Measurements from ENCODE around the gene PAQR9. TPM values are rescaled to one million over a fixed set of nuclear protein-coding genes. Genes with fewer than 3 reads are reported as not detected.

The PAQR9 gene
- total RNA-seq, 1 donor from 2014 or later: not detected

GRCh38 chr3:143002083-143002712, 38.7 kb upstream of the PAQR9 start:
- Mint-ChIP-seq H3K4me1 (peaks cover 28% of the 10 kb centered on the region), H3K9me3 (no peaks in the 10 kb centered on the region), H3K27me3 (ENCODE audit: low read depth) (no peaks in the 10 kb centered on the region), H3K4me3 (peak overlapping the region; percentile 91), H3K27ac (peak overlapping the region; percentile 99), H3K36me3 (no peaks in the 10 kb centered on the region)
- no peak for TF ChIP-seq CTCF (IDR thresholded peaks at IDR 0.05; ENCODE audit: unreplicated experiment)
- no peak for DNase-seq (ENCODE audit: low spot score in 2 of 2, unreplicated experiment in 2 of 2)

GRCh38 chr3:143001369-143002082, 38.1 kb upstream of the PAQR9 start, which contains the start of gene U2SURP:
U2SURP (plus strand) TSS chr3:143001570; CDS start chr3:143001629, 59 bp downstream.
- peak within 1 kb of the TSS; percentile 99 for H3K27ac Mint-ChIP-seq
- no peaks in the 10 kb centered on the region for H3K9me3 Mint-ChIP-seq
- H3K4me1 Mint-ChIP-seq: peaks cover 28% of the 10 kb centered on the region
- TF ChIP-seq CTCF (IDR thresholded peaks at IDR 0.05; ENCODE audit: unreplicated experiment): no peak
- peak within 1 kb of the TSS; percentile 91 for H3K4me3 Mint-ChIP-seq
- DNase-seq (ENCODE audit: low spot score in 2 of 2, unreplicated experiment in 2 of 2): peak; percentile 90 to 93
- H3K27me3 Mint-ChIP-seq (ENCODE audit: low read depth): no peaks in the 10 kb centered on the region
- no peaks in the 10 kb centered on the region for H3K36me3 Mint-ChIP-seq

GRCh38 chr3:143001034-143001368, 37.5 kb upstream of the PAQR9 start:
- H3K4me1 Mint-ChIP-seq: peaks cover 28% of the 10 kb centered on the region
- peak overlapping the region; percentile 99 for H3K27ac Mint-ChIP-seq
- H3K4me3 Mint-ChIP-seq: peak overlapping the region; percentile 91
- peak in 1 of 2 experiments; percentile 65 for DNase-seq (ENCODE audit: low spot score in 2 of 2, unreplicated experiment in 2 of 2)
- no peaks in the 10 kb centered on the region for H3K36me3 Mint-ChIP-seq
- H3K9me3 Mint-ChIP-seq: no peaks in the 10 kb centered on the region
- no peak for TF ChIP-seq CTCF (IDR thresholded peaks at IDR 0.05; ENCODE audit: unreplicated experiment)
- no peaks in the 10 kb centered on the region for H3K27me3 Mint-ChIP-seq (ENCODE audit: low read depth)

- no peak for DNase-seq (ENCODE audit: low spot score in 2 of 2, unreplicated experiment in 2 of 2)
- TF ChIP-seq CTCF (IDR thresholded peaks at IDR 0.05; ENCODE audit: unreplicated experiment): no peak
- Mint-ChIP-seq H3K36me3 (no peaks in the 10 kb centered on the region), H3K9me3 (no peaks in the 10 kb centered on the region), H3K27ac (peak overlapping the region; percentile 99), H3K4me1 (peaks cover 28% of the 10 kb centered on the region), H3K4me3 (peak overlapping the region; percentile 91), H3K27me3 (ENCODE audit: low read depth) (no peaks in the 10 kb centered on the region)
Measured at GRCh38 chr3:143000528-143000927, 37.1 kb upstream of the PAQR9 start.

- Mint-ChIP-seq H3K27ac (peak overlapping the region; percentile 99), H3K36me3 (no peaks in the 10 kb centered on the region), H3K4me3 (peak overlapping the region; percentile 91), H3K27me3 (ENCODE audit: low read depth) (no peaks in the 10 kb centered on the region), H3K4me1 (peaks cover 28% of the 10 kb centered on the region), H3K9me3 (no peaks in the 10 kb centered on the region)
- no peak for TF ChIP-seq CTCF (IDR thresholded peaks at IDR 0.05; ENCODE audit: unreplicated experiment)
- no peak for DNase-seq (ENCODE audit: low spot score in 2 of 2, unreplicated experiment in 2 of 2)
Measured at GRCh38 chr3:142999881-143000280, 36.4 kb upstream of the PAQR9 start.

Measured in mesothelial cell of epicardium (in vitro differentiated cells).